Astrocyte of the hippocampus (primary cell): ENCODE measurements around the gene MAPKBP1.

Source experiments
- DNase-seq: peaks from one replicate; pipeline ENCODE4 v3.0.0; 2011; ENCODE audit warnings: low read depth, low spot score

The MAPKBP1 gene

DNA sequence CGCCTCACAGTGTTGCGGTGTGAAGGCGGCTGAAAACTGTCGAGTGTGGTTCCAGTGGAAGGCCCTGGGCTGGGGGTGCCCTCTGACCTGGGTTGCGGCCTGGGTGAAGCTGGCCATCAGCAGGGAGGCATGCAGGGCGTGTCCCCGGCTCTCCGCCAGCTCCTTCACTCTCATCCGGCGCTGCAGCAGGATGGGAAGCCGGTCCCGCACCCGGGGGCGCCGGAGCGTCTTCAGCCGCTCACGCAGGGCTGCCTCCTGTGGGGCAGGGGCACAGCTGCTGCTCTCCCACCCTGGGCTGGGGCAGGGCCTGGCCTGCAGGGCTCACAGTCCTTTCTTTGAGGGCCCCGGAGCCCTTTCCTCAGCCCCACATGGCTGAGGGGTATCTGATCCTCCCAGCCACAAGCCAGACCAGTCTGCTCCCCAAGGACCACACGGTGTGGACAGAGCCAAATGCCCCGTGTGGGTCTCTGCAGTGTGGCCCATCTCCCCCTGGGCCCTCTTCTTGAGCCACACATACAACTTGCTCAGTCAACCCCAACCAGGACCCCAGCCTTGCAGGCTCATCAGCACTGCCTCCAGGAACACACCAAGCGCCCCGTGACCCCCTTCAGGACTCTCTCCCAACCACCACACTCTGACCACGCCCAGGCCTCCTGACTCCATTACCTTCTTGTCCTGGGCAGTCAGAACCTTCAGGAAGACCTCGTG is 92.7 kb downstream of the MAPKBP1 start:
- DNase-seq: no peak

GRCh38 chr15:41868321-41868720 is 94.0 kb downstream of the MAPKBP1 start:
- DNase-seq: no peak

DNA sequence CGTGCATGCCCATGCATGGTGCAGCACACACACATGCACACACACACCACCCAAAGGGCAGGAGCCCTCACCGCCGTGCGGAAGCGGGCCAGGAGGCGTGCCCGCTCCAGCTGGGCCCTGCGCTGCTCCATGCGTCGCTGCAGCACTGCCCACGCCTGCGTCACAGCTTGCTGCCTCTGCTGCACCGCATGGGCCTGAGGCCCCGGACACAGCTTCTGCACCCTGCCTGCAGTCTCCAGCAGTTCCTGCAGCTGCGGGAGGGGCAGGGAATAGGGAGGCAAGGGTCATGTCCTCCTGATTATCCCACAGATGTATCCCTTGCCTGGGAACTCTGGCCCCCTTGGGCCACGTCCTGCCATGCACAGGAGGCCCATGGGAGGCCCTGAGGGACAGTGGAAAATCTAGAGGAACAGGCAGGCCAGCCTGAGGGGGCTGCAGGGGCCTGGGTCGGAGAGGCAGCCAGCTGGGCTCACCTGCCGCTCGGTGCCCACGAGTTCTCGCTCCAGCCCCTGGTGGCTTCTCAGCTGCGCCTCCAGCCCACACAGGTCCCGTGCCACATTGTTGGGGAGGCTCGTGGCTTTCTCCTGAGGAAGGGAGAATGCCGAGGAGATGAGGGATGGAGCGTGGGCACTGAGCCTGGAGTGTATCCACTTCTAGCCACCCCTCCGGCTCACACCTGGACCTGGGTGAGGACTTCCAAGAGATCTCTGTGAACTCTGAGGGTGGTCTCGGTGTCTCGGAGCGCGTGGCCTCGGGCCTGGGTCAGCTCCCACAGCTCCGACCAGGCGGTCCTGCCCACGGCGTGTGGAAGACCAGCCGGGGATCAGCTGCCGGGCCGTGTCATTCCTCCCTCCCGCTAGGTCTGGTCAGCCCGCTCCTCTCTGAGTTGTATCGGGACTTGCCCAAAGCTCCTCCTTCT is 95.7 kb downstream of the MAPKBP1 start:
- DNase-seq: no peak

DNA sequence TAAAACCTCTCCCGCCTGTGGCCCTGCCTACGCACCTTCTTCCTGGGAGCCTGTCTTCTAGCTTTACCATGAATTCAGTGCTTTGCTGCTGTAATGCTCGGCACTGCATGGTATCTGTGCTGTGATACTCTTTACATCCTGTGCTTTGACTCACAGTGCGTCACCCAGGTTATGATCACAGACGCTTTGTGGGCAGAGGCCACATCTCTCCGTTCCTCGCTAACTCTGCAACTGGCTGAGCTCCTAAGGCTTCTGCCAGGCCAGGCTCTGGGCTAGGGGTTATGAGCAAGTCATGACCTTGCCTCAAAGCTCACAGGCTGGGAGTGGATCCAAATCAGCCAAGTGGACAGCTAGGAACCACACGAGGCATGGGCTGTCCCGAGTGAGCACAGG is 96.4 kb downstream of the MAPKBP1 start:
- DNase-seq: peak; percentile 45

GRCh38 chr15:41871175-41871905 is 97.1 kb downstream of the MAPKBP1 start:
- no peak for DNase-seq

DNA sequence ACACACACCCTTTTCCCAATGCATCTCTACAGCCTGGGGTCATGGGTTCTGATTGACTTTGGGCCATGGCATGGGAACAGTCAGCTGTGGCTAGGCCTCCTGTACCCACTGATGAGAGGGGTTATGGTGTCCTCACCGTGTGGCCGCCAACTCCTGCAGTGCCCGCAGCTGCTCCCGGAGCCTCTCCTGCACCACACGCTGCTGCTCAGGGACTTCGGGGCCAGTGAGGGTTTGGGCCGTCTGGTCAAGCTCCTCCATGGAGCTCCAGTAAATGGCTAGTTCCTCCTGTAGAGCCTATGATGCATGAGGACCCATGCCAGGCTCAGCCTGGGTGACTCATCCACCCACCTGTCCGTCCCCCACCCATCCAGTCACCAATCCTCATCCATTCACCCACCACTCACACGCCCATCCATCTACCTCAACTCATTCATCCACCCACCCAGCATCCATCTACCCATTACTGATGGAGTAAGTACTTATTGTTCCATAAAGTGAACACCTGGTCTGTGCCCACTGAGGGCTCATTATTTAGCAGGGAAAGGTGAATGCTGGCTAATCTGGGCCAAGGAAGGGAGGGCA is 98.0 kb downstream of the MAPKBP1 start:
- DNase-seq: no peak

- DNase-seq: no peak
These were observed 99.4 kb downstream of the MAPKBP1 start for GRCh38 chr15:41873711-41874110.

GRCh38 chr15:41874736-41875135 is 100.5 kb downstream of the MAPKBP1 start:
- no peak for DNase-seq

DNA sequence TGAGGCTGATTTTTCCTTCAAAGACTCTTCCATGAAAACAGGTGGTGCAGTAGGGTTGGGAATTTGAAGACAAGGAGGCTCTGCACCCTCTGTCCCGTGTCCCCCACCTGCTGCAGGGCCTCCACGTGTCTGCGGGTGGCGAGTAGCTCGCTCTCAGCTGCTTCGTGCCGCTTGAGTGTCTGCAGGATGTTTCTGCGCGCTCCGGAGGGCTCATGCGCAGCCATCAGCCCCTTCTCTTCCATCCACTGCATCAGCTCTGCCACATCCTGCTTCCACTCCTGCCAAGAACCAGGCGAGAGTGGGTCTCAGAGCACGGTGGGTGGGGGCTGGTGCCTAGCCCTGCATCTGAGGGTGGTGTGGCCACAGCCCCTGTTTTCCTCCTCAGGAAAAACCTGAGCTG is 101.7 kb downstream of the MAPKBP1 start:
- DNase-seq: no peak

GRCh38 chr15:41876689-41877088 is 102.4 kb downstream of the MAPKBP1 start:
- DNase-seq: no peak
